ENCODE data around the gene BRAF.

BRAF gene

GRCh38 chr7:140924821-140925421, at the start of gene BRAF:
BRAF (minus strand) TSS chr7:140924929; CDS start chr7:140924703, 226 bp downstream.
- no peaks in the 10 kb centered on the region for H3K36me3 ChIP-seq (replicated peaks; ENCODE audit: insufficient read depth, low read length)
- H2AFZ ChIP-seq (ENCODE audit: low read length): peak within 1 kb of the TSS; percentile 89
- DNase-seq: peak; percentile 93
- peaks cover 46% of the 10 kb centered on the region for H3K79me2 ChIP-seq (ENCODE audit: low read length)
- TF ChIP-seq, protein P1, sequence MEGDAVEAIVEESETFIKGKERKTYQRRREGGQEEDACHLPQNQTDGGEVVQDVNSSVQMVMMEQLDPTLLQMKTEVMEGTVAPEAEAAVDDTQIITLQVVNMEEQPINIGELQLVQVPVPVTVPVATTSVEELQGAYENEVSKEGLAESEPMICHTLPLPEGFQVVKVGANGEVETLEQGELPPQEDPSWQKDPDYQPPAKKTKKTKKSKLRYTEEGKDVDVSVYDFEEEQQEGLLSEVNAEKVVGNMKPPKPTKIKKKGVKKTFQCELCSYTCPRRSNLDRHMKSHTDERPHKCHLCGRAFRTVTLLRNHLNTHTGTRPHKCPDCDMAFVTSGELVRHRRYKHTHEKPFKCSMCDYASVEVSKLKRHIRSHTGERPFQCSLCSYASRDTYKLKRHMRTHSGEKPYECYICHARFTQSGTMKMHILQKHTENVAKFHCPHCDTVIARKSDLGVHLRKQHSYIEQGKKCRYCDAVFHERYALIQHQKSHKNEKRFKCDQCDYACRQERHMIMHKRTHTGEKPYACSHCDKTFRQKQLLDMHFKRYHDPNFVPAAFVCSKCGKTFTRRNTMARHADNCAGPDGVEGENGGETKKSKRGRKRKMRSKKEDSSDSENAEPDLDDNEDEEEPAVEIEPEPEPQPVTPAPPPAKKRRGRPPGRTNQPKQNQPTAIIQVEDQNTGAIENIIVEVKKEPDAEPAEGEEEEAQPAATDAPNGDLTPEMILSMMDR (IDR thresholded peaks at IDR 0.05; ENCODE audit: low read length): no peak
- TF ChIP-seq EZH2 (optimal IDR thresholded peaks at IDR 0.05; ENCODE audit: low read depth, low read length): no peak
- TF ChIP-seq EZH2phosphoT487 (IDR thresholded peaks at IDR 0.05; ENCODE audit: low read length): no peak
- H3K9ac ChIP-seq (ENCODE audit: low read length): peak within 1 kb of the TSS; percentile 96
- H3F3A ChIP-seq (ENCODE audit: insufficient read depth, low read length): no peaks in the 10 kb centered on the region
- no peaks in the 10 kb centered on the region for H3K9me2 ChIP-seq (replicated peaks; ENCODE audit: insufficient read depth, low read length)
- peak within 1 kb of the TSS; percentile 80 for H3K4me3 ChIP-seq (ENCODE audit: low read length)
- peak within 1 kb of the TSS; percentile 83 for H3K27ac ChIP-seq (ENCODE audit: low read length)
- H3K9me3 ChIP-seq (replicated peaks; ENCODE audit: insufficient read depth, low read length): no peaks in the 10 kb centered on the region
- H4K20me1 ChIP-seq (ENCODE audit: insufficient read depth, low read length): peaks cover 14% of the 10 kb centered on the region; the same call in 1 of the 2 replicates
- H3K4me2 ChIP-seq (ENCODE audit: low read depth, low read length): peak within 1 kb of the TSS; percentile 85
- no peaks in the 10 kb centered on the region for H3K27me3 ChIP-seq (replicated peaks; ENCODE audit: insufficient read depth, low read length)
- H3K4me1 ChIP-seq (ENCODE audit: low read length): peaks cover 5% of the 10 kb centered on the region; the same call in 1 of the 2 replicates

DNA sequence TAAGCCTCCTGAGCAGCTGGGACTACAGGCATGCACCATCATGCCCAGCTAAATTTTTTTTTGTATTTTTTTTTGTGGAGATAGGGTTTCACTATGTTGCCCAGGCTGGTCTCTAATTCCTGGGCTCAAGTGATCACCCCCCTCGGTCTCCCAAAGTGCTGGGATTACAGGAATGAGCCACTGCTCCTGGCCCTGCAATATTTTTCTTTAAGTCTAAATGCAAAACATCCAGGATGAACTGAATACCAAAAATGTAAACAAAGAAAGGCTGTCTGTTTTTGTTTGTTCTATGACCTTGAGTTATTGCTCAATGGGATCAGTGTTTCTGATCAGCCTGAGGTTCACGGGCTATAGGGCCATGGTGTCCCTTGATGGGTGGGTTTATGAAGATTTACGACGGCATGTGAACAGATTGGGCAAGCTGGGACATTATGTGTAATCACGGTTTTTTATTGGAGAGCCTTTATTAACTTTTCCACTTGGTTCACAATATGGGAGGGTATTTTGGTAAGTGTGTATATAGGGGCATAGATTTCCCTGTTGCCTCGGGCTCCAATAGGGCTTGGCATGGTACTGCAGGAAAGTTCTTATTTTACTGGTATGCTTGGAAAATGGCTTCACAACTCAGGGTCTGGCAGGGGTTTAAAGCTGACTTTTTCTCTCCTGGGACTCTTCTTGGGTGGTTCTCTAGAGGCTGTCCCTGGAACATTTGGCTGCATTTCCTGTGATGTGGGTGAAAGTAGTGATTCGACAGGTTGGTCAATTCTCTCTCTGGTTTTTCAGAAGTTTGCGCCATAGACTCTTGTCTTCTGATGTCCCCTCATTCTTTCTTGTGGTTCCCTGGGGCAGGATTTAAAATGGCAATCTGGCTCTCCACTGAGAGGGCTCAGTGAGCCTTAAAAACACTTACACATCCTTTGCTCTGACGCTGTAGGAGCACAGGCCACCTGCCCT, 48.4 kb upstream of the BRAF start:
- no peak overlapping the region for H3K4me2 ChIP-seq (ENCODE audit: low read depth, low read length)
- no peaks in the 10 kb centered on the region for H3K27me3 ChIP-seq (replicated peaks; ENCODE audit: insufficient read depth, low read length)
- H3K4me3 ChIP-seq (ENCODE audit: low read length): no peak overlapping the region
- H3K79me2 ChIP-seq (ENCODE audit: low read length): no peaks in the 10 kb centered on the region
- DNase-seq: no peak
- H3K4me1 ChIP-seq (ENCODE audit: low read length): no peaks in the 10 kb centered on the region
- TF ChIP-seq, protein P1 (IDR thresholded peaks at IDR 0.05; ENCODE audit: low read length): no peak
- no peak for TF ChIP-seq EZH2phosphoT487 (IDR thresholded peaks at IDR 0.05; ENCODE audit: low read length)
- no peak for TF ChIP-seq EZH2 (optimal IDR thresholded peaks at IDR 0.05; ENCODE audit: low read depth, low read length)
- no peaks in the 10 kb centered on the region for H3F3A ChIP-seq (ENCODE audit: insufficient read depth, low read length)
- no peak overlapping the region for H3K9ac ChIP-seq (ENCODE audit: low read length)
- H3K9me2 ChIP-seq (replicated peaks; ENCODE audit: insufficient read depth, low read length): no peaks in the 10 kb centered on the region
- H3K36me3 ChIP-seq (replicated peaks; ENCODE audit: insufficient read depth, low read length): no peaks in the 10 kb centered on the region
- no peak overlapping the region for H2AFZ ChIP-seq (ENCODE audit: low read length)
- no peaks in the 10 kb centered on the region for H3K9me3 ChIP-seq (replicated peaks; ENCODE audit: insufficient read depth, low read length)
- no peak overlapping the region for H3K27ac ChIP-seq (ENCODE audit: low read length)
- H4K20me1 ChIP-seq (ENCODE audit: insufficient read depth, low read length): no peaks in the 10 kb centered on the region

DNA sequence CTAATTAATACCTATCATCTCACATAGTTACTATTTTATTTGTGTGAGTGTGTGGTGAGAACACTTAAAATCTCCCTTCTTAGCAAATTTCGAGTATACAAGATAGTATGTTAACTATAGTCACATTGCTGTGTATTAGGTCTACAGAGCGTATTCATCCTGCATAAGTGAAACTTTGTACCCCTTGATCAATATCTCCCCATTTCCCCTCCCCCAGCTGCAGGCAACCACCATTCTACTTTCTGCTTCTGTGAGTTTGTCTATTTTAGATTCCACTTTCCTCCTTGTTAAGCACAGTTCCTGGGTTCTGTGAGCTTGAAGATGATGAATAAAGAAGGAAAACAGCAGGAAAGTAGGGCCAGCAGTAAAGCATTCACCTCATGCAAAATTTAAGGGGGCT, 47.6 kb upstream of the BRAF start:
- Histone ChIP-seq H3K4me2 (ENCODE audit: low read depth, low read length) (no peak overlapping the region), H3F3A (ENCODE audit: insufficient read depth, low read length) (no peaks in the 10 kb centered on the region), H3K79me2 (ENCODE audit: low read length) (no peaks in the 10 kb centered on the region), H3K9ac (ENCODE audit: low read length) (no peak overlapping the region), H3K9me3 (replicated peaks; ENCODE audit: insufficient read depth, low read length) (no peaks in the 10 kb centered on the region), H3K27ac (ENCODE audit: low read length) (no peak overlapping the region), H3K4me1 (ENCODE audit: low read length) (no peaks in the 10 kb centered on the region), H3K36me3 (replicated peaks; ENCODE audit: insufficient read depth, low read length) (no peaks in the 10 kb centered on the region), H3K4me3 (ENCODE audit: low read length) (no peak overlapping the region), H3K27me3 (replicated peaks; ENCODE audit: insufficient read depth, low read length) (no peaks in the 10 kb centered on the region), H4K20me1 (ENCODE audit: insufficient read depth, low read length) (no peaks in the 10 kb centered on the region), H2AFZ (ENCODE audit: low read length) (no peak overlapping the region), H3K9me2 (replicated peaks; ENCODE audit: insufficient read depth, low read length) (no peaks in the 10 kb centered on the region)
- TF ChIP-seq, protein P1 (IDR thresholded peaks at IDR 0.05; ENCODE audit: low read length): no peak
- TF ChIP-seq EZH2 (optimal IDR thresholded peaks at IDR 0.05; ENCODE audit: low read depth, low read length): no peak
- no peak for TF ChIP-seq EZH2phosphoT487 (IDR thresholded peaks at IDR 0.05; ENCODE audit: low read length)
- DNase-seq: no peak

Data from MM.1S (cell line).